Activated T-cell treated with anti-CD3 and anti-CD28 coated beads, Interleukin-2, amount 50 U/mL, for 1 hour (primary cell): ENCODE measurements around the gene TMEM92.

ENCODE experiments used
- DNase-seq: peaks from one replicate; pipeline ENCODE4 v3.0.0-alpha.2; 2020

The TMEM92 gene

DNA sequence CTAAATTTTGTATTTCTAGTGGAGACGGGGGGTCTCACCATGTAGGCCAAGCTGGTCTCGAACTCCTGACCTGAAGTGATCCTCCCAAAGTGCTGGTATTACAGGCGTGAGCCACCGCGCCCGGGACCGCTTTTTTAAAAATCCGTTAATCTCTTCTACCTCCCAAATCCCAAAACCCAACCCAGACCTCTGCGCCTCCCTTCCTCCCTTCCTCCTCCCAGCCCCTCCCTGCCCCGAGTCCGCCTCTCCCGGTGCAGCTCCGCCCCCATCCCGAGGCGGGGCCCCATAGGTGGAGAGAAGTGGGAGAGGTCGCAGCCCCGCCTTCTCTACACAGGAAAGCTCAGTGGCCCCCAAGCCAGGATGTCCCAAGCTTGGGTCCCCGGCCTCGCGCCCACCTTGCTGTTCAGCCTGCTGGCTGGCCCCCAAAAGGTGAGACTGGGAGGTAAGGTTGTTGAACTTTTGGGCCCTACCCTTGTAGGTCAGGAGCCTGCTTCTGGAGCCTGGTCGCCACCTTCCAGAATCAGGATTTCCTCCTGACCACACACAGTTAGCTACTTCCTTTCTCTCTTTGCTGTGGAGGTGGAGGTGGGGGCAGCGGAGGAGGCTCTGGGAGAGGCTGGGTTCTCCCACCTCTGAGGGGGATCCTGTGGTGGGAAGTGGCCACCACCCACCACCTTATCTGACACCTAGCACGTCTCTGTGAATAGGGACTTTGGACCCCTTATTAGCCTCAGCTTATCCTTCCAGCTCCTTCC is at the start of gene TMEM92:
Gene TMEM92, plus strand, starts transcription at position 325 of the 755 bp plus-strand sequence. Its CDS starts 36 bp downstream, at position 361.
- DNase-seq: no peak

DNA sequence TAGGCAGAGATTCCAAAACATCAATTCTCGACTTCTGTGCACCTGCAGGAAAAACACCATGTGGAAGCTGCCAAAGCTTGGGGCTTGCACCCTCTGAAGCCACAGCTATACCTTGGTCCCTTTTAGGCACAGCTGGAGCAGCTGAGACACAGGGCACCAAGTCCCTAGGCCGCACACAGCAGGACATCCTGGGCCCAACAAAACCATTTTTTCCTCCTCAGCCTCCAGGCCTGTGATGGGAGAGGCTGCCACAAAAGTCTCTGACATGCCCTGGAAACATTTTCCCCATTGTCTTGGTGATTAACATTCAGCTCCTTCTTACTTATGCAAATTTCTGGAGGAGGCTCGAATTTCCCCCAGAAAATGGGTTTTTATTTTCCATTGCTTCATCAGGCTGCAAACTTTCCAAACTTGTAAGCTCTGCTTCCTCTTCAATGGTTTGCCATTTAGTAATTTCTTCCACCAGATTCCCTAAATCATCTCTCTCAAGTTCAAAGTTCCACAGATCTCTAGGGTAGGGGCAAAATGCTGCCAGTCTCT is 48.5 kb upstream of the TMEM92 start:
- no peak for DNase-seq

DNA sequence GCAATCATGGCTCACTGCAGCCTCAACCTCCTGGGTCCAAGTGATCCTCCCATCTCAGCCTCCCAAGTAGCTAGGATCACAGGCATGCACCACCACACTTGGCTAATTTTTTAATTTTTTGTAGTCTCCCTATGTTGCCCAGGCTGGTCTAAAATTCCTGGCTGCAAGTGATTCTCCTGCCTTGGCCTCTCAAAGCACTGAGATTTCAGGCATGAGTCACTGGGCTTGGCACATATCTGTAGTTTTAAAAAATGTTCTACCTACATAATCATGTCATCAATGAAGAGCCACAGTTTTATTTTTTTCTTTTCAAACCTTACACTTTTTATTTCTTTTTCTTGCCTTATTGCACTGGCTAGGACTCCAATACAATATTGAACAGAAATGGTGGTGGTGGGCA is 39.7 kb upstream of the TMEM92 start:
- DNase-seq: no peak

DNA sequence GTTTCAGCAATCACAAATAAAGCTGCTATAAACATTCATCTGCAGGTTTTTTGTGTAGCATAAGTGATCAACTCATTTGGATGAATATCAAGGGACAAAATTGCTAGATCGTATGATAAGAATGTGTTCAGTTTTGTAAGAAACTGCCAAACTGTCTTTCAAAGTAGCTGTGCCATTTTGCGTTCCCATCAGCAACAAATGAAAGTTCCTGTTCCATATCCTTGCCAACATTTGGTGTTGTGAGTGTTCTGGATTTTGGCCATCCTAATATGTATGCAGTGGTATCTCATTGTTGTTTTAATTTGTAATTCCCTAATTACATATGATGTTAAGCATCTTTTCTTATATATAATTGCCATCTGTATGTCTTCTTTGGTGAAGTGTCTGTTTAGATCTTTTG is 36.4 kb upstream of the TMEM92 start:
- DNase-seq: no peak

GRCh38 chr17:50238601-50239280 is 35.5 kb upstream of the TMEM92 start:
- no peak for DNase-seq

DNA sequence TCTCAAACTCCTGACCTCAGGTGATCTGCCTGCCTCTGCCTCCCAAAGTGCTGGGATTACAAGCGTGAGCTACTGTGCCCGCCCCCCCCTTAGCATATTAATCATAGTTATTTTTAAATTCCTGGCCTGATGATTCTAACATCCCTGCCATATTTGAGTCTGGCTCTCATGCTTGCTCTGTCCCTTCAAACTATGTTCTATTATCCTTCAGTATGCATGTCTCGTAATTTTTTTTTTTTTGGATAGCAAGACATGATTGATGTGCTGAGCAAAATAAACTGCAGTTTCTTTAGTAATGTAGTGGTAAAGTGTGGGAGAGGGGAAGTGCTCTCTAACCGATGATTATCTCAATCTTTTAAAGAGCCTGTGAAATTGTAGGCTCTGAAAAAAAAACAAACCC is 34.3 kb upstream of the TMEM92 start:
- DNase-seq: no peak

GRCh38 chr17:50240851-50241250 is 33.4 kb upstream of the TMEM92 start:
- no peak for DNase-seq

DNA sequence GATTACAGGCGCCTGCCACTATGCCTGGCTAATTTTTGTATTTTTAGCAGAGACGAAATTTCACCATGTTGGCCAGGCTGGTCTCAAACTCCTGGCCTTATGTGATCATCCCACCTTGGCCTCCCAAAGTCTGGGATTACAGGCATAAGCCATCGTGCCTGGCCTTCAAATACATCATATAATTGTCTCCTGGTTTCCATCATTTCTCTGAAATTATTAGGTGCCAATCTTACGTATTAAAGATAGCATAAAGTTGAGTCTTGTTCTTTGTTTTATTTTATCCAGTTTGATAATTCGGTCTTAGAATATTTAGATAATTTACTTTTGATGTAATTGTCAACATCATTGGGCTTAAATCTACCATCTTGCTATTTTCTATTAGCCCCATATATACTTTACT is 32.8 kb upstream of the TMEM92 start:
- DNase-seq: no peak

GRCh38 chr17:50244771-50245170 is 29.5 kb upstream of the TMEM92 start:
- no peak for DNase-seq

GRCh38 chr17:50248255-50248654 is 26.0 kb upstream of the TMEM92 start:
- DNase-seq: no peak

GRCh38 chr17:50252781-50253180 is 21.5 kb upstream of the TMEM92 start:
- no peak for DNase-seq

DNA sequence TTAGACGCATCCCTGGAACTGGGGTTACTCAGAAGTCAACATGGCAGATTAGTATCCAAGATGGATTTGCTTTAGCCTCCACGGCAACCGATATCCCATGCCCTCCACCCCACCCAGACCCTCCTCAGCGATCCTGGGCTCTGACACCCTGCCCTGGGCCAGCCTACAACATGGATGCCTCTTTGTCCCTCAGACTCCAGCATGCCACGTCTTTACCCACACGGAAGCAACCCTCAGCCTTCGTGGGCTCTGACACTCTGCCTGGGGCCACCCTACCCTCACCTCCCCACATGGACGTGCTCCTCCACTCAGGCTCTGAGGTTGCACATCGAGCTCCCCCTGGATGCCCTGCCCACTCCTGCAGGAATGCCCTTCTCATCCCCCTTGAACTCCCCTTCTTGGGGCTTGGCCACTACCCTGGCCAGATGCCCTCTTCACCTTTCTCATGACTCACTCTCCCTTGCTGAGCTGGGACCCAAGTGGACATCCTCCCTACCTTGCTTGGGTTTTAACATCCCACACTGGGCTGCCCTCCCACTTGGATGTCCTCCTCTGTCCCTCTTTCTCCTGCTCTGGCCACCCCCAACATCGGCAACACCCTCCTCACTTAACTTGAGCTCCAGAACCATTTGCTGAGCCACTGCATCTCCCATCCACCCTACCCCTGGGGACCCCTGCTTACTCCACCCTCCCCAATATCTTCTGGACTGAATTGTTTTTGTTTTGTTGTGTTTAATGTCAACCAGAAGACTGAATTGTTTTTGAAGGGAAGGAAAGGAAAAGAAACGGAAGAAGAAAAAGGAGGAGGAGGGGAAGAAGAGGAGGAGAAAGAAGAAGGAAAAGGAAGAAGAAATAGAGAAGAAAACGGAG is 18.3 kb upstream of the TMEM92 start:
- no peak for DNase-seq

DNA sequence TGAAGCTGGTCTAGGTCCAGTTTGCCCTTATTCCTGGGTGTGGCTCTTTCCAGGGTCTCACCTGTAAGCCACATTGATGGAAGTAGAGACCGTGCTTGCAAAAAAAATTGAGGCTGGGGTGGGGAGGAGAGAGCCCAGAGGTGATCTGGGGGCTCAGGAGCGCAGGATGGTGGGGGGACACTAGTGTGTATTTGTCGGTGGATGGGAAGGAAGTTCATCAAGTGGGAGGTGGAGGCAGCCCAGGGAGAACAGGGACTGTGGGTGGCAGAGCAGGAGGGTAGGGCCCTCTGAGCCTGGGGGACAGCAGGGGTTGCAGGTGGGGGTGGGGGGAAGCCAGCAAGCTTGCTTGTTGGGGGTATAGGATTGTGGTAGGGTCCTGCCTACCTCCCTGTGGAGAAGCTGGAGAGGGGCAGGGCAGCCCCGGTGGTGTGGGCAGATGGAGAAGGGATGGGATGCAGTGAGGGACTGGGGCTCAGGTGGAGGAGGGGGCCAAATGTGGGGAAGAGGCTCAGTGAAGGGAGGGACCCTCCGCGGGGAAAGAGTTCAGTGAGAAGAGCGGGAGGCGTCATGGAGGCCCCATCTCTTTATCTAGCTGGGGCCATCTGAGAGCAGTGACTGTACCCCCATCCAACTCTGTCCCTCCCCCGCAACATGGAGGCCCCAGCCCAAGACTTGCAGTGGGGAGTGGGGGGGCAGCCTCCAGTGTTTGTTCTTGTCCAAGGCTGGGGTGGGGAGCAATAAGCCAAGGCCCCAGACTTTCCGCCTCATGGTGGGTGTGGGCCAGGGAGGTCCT is 17.2 kb upstream of the TMEM92 start:
- DNase-seq: no peak

- no peak for DNase-seq
Measured at GRCh38 chr17:50257676-50258224, 16.5 kb upstream of the TMEM92 start.

DNA sequence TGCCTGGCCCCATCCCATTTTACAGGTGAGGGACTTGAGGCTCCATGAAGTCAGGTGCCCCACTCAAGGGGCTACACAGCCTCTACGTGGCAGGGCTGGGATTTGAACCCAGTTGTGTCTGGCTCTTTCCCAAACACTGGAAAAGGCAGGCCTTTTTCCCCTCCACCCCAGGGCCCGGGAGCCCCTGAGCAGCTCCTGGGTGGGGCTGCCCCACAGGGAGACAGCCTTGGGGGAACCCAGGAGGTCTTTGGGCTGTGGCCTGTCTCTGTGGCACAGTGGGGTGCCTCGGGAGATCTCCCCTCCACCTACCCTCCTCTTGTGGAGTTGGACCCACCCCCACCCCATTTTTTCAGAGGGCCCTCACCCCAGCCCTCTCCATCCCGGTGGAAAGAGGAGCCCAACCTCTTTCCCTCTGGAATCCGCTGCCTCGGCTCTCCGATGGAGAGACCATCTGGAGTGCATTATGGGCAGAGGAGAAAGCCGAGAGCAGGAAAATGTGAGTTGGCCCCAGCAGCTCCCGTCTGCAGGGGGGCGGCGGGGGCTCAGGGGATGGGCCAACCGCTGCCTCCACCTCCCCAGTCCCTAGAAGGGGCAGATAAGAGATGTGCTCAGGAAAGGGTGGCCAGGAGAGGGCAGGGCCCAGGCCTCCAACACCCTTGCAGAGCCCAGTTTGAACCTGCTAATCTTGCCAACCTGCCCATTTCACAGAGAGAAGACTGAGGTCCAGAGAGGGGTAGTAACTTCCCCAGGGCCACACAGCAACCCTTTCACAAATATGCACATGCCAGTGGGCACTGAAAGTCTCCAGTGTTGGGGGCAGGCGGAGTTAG is 15.4 kb upstream of the TMEM92 start:
- DNase-seq: no peak

DNA sequence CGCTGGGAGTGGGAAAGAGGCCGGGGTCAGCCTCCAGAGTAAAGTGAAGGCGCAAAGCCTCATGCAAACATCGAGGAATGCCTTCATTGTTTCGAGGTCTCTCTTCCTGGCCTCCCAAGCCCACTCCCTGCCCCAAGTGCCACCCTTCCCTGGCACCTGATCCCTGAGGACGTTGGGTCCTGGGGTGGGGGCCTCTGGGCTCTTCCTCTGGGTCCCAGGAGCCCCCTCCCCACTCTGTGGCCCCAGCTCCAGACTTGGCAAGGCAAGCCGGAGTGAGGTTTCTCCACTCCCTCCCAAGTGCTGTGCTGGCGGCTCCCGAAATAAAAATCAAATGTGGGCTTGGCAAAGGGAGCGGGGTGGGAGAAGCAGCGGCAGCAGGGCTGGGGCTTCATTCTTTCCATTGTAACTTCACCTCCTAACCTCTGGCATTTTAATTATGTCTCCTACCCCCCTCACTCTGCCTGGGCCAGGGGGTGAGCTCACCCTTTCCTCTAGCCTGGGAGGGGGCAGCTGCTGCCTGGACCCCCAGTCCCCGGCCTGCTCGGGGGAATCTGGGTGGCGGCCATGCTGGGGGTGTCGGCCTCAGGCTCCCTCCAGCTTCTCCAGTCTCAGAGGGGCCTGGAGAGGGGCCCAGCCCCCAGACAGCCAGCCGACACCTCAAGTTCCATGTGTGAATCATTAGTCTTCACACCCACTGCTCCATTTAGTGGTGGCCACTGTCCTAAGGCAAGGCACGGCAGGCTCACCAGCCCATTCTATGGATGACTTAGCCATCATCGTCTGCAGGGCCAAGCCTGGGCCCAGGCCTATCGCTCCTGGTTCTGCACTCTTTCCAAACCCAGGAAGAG is 14.6 kb upstream of the TMEM92 start:
- no peak for DNase-seq

- DNase-seq: no peak
Measured at GRCh38 chr17:50260501-50260911, 13.8 kb upstream of the TMEM92 start.

DNA sequence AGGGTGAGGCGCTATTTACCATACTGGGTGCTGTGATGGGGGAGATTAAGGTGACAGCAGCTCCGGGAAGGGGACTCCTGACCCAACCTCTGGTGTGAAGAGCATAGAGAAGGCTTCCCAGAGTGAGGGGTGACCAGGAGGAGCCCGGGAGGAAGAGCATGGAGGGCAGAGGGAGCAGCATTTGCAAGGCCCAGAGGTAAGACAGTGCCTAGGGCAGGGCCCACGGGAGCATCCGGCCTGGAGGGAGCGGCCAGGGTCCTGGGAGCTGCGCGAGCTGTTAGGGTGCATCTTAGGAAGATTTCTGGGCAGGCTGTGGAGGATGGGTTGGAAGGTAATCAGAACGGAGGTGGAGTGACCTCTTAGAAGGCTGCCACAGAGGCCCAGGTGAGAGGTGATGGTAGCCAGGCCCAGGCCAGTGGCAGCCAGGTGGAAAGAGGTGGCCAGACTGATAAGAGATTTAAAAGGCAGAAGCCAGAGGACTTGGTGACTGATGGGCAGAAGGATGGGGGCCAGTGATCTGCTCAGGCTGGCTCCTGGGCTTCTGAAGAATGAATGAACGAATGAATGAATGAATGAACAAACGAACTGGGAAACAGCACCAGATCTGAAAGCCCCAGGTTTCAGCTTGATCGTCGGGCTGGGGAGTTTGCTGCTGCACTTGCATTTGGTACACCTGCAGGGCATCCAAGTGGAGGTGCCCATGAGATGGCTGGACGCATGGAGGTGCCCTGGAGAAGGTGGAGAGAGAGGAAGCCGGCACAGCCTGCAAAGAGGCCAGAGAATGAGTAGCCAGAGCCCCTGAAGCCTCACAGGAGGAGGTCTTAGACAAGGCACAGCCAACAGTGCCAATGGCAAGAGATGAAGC is 13.0 kb upstream of the TMEM92 start:
- DNase-seq: no peak
